Vagina (tissue), 2 donors: ENCODE results near the gene SYP. TPM values are rescaled to one million over a fixed set of nuclear protein-coding genes. Genes with fewer than 3 reads are reported as not detected.

ENCODE experiments used
- DNase-seq, 2 donors: peaks; one replicate each; pipeline ENCODE4 v3.0.0-alpha.2; 2017; ENCODE audit errors: extremely low spot score in 2 of 2
- H3K27ac ChIP-seq: fragments of 200-600 bp; sonication (generic); one replicate; pipeline ENCODE4 v1.5.1; 2019
- H3K27me3 ChIP-seq: fragments of 200-600 bp; sonication (generic); one replicate; pipeline ENCODE4 v1.5.1; 2019
- H3K36me3 ChIP-seq, 2 donors: fragments of 200-600 bp; sonication (generic); one replicate each; pipeline ENCODE4 v1.5.1; 2017 to 2019
- H3K4me1 ChIP-seq: fragments of 200-600 bp; sonication (generic); one replicate; pipeline ENCODE4 v1.5.1; 2019
- H3K4me3 ChIP-seq, 2 donors: fragments of 200-600 bp; sonication (generic); 1 replicate in 1 of 2; 2 replicates in 1 of 2; pipeline ENCODE4 v1.5.1; 2016 to 2019
- H3K9me3 ChIP-seq: fragments of 200-600 bp; sonication (generic); one replicate; pipeline ENCODE4 v1.5.1; 2019
- CTCF ChIP-seq, 3 experiments: fragments of 450-650 bp in 2 of 3; fragments of 200-600 bp in 1 of 3; sonication (generic) in 1 of 3; IDR thresholded peaks; one replicate each; pipeline ENCODE4 v1.5.1; 2017 to 2019; ENCODE audit warnings: antibody characterized with exemption in 3 of 3, mild to moderate bottlenecking in 2 of 3, moderate library complexity in 2 of 3
- POLR2A ChIP-seq, 2 donors: fragments of 450-650 bp; IDR thresholded peaks; one replicate each; pipeline ENCODE4 v1.6.1; 2017; ENCODE audit warnings: antibody characterized with exemption in 2 of 2, mild to moderate bottlenecking in 2 of 2, moderate library complexity in 2 of 2
- POLR2AphosphoS5 ChIP-seq, 2 donors: sonication (generic); formaldehyde crosslinking; IDR thresholded peaks; one replicate each; pipeline ENCODE4 v1.9.0; 2017; ENCODE audit warnings: antibody characterized with exemption in 2 of 2, mild to moderate bottlenecking in 2 of 2, low read depth in 1 of 2; ENCODE audit not compliant: insufficient read depth in 1 of 2
- intact Hi-C: fragments of 100-400 bp; cut with DNase I; formaldehyde crosslinking; loops from one replicate; pipeline ENCODE4 v1.15.1; 2023
- total RNA-seq: library from RNA; depleted of rRNA; stranded (reverse); fragments of >200 nt; gene quantifications from one replicate; pipeline ENCODE4 v1.2.3, GENCODE V29; 2016

Gene SYP
- total RNA-seq, 1 donor from 2014 or later, result 11.0 TPM

GRCh38 chrX:49238735-49239134, 38.7 kb upstream of the SYP start:
- Histone ChIP-seq H3K36me3 (no peaks in the 10 kb centered on the region), H3K27me3 (no peaks in the 10 kb centered on the region), H3K9me3 (no peaks in the 10 kb centered on the region), H3K4me3 (no peak overlapping the region), H3K27ac (no peak overlapping the region), H3K4me1 (no peaks in the 10 kb centered on the region)
- no peak for TF ChIP-seq POLR2A (IDR thresholded peaks at IDR 0.05)
- TF ChIP-seq CTCF (IDR thresholded peaks at IDR 0.05), result no peak
- TF ChIP-seq POLR2AphosphoS5 (IDR thresholded peaks at IDR 0.05; ENCODE audit: insufficient read depth in 1 of 2, low read depth in 1 of 2), result no peak
- no peak for DNase-seq
- intact Hi-C loops, result no loop called here

- H3K9me3 ChIP-seq, result no peaks in the 10 kb centered on the region
- TF ChIP-seq POLR2A (IDR thresholded peaks at IDR 0.05) (no peak), POLR2AphosphoS5 (IDR thresholded peaks at IDR 0.05; ENCODE audit: insufficient read depth in 1 of 2, low read depth in 1 of 2) (no peak), CTCF (IDR thresholded peaks at IDR 0.05) (no peak)
- H3K36me3 ChIP-seq, result no peaks in the 10 kb centered on the region
- H3K27me3 ChIP-seq, result no peaks in the 10 kb centered on the region
- DNase-seq, result no peak
- H3K4me1 ChIP-seq, result no peaks in the 10 kb centered on the region
- no peak overlapping the region for H3K4me3 ChIP-seq
- no peak overlapping the region for H3K27ac ChIP-seq
- intact Hi-C loops, result no loop called here
Observed at GRCh38 chrX:49237060-49237459, 37.1 kb upstream of the SYP start.

- intact Hi-C loops, result no loop called here
- H3K27ac ChIP-seq, result no peak overlapping the region
- H3K9me3 ChIP-seq, result no peaks in the 10 kb centered on the region
- TF ChIP-seq POLR2A (IDR thresholded peaks at IDR 0.05), result no peak
- H3K36me3 ChIP-seq, result no peaks in the 10 kb centered on the region
- no peak overlapping the region for H3K4me3 ChIP-seq
- no peaks in the 10 kb centered on the region for H3K4me1 ChIP-seq
- no peaks in the 10 kb centered on the region for H3K27me3 ChIP-seq
- DNase-seq, result no peak
Observed at GRCh38 chrX:49233887-49234555, 34.0 kb upstream of the SYP start.

GRCh38 chrX:49233176-49233575, 33.2 kb upstream of the SYP start, which contains the start of gene CACNA1F:
Gene CACNA1F, minus strand, starts transcription at chrX:49233340. Its CDS starts 31 bp downstream, at chrX:49233309.
- Histone ChIP-seq H3K27ac (no peak within 1 kb of the TSS), H3K9me3 (no peaks in the 10 kb centered on the region), H3K4me3 (no peak within 1 kb of the TSS), H3K4me1 (no peaks in the 10 kb centered on the region), H3K27me3 (no peaks in the 10 kb centered on the region), H3K36me3 (no peaks in the 10 kb centered on the region)
- no peak for TF ChIP-seq CTCF (IDR thresholded peaks at IDR 0.05)
- no peak for TF ChIP-seq POLR2AphosphoS5 (IDR thresholded peaks at IDR 0.05; ENCODE audit: insufficient read depth in 1 of 2, low read depth in 1 of 2)
- no peak for TF ChIP-seq POLR2A (IDR thresholded peaks at IDR 0.05)
- DNase-seq, result no peak
- intact Hi-C loops, result no loop called here

GRCh38 chrX:49232525-49232924, 32.5 kb upstream of the SYP start:
- intact Hi-C loops, result no loop called here
- TF ChIP-seq POLR2AphosphoS5 (IDR thresholded peaks at IDR 0.05; ENCODE audit: insufficient read depth in 1 of 2, low read depth in 1 of 2) (no peak), CTCF (IDR thresholded peaks at IDR 0.05) (no peak), POLR2A (IDR thresholded peaks at IDR 0.05) (no peak)
- no peak overlapping the region for H3K27ac ChIP-seq
- no peaks in the 10 kb centered on the region for H3K36me3 ChIP-seq
- no peaks in the 10 kb centered on the region for H3K9me3 ChIP-seq
- no peak overlapping the region for H3K4me3 ChIP-seq
- no peaks in the 10 kb centered on the region for H3K27me3 ChIP-seq
- no peak for DNase-seq
- no peaks in the 10 kb centered on the region for H3K4me1 ChIP-seq
